ENCODE results near the gene PIGN. TPM values are rescaled to one million over a fixed set of nuclear protein-coding genes. Genes with fewer than 3 reads are reported as not detected.

PIGN gene
- total RNA-seq, 1 experiment from 2014 or later: 30.9 TPM

GRCh38 chr18:62119884-62120283, 67.0 kb downstream of the PIGN start:
- Histone ChIP-seq H3K18ac (ENCODE audit: insufficient read length, low read depth, low read length) (no peak overlapping the region), H3K14ac (ENCODE audit: insufficient read depth, low read length) (no peak overlapping the region), H3K9ac (ENCODE audit: extremely low read depth, insufficient read length, low read length) (no peak overlapping the region), H3K56ac (ENCODE audit: insufficient read length, low read depth, low read length) (no peak overlapping the region), H4K20me1 (ENCODE audit: control insufficient read depth, insufficient read depth, insufficient read length) (no peaks in the 10 kb centered on the region), H3K23ac (ENCODE audit: insufficient read length, low read depth, low read length) (no peak overlapping the region), H2BK5ac (ENCODE audit: insufficient read length, low read length) (no peak overlapping the region), H2BK12ac (ENCODE audit: insufficient read length, low read depth, low read length) (no peak overlapping the region), H3K27me3 (ENCODE audit: insufficient read depth, low read length) (no peaks in the 10 kb centered on the region), H2BK15ac (ENCODE audit: low read depth, low read length) (no peak overlapping the region), H2AFZ (ENCODE audit: low read length) (no peak overlapping the region), H3K9me3 (ENCODE audit: control insufficient read depth, low read depth, low read length) (no peaks in the 10 kb centered on the region), H2BK20ac (ENCODE audit: low read depth, low read length, poor library complexity, severe bottlenecking) (no peak overlapping the region), H3K23me2 (ENCODE audit: insufficient read length, low read depth, low read length, poor library complexity, severe bottlenecking) (no peaks in the 10 kb centered on the region), H2BK120ac (ENCODE audit: low read depth, low read length, poor library complexity, severe bottlenecking) (no peak overlapping the region), H4K91ac (ENCODE audit: insufficient read length, low read depth, low read length) (no peak overlapping the region), H3K79me2 (ENCODE audit: insufficient read depth, low read length) (no peaks in the 10 kb centered on the region), H3K4ac (ENCODE audit: low read depth, low read length) (no peak overlapping the region), H2AK5ac (ENCODE audit: insufficient read length, low read length) (no peak overlapping the region), H3K79me1 (ENCODE audit: insufficient read depth, low read depth, low read length, poor library complexity, severe bottlenecking) (no peaks in the 10 kb centered on the region), H3K4me1 (ENCODE audit: insufficient read depth, low read length) (no peaks in the 10 kb centered on the region), H4K8ac (replicated peaks; ENCODE audit: insufficient read length, low read depth, low read length) (no peak overlapping the region), H4K5ac (ENCODE audit: insufficient read length, low read depth, low read length) (no peak overlapping the region), H3K4me2 (ENCODE audit: insufficient read depth, insufficient read length, low read length) (no peak overlapping the region), H3K27ac (ENCODE audit: insufficient read length, low read depth, low read length) (no peak overlapping the region), H3T11ph (ENCODE audit: low read length) (no peak overlapping the region)
- H3K36me3 Mint-ChIP-seq (ENCODE audit: insufficient read depth in 1 of 3, low read depth in 3 of 3): no peaks in the 10 kb centered on the region; a peak in 2 of 7 replicates
- H3K4me3 Mint-ChIP-seq: no peak overlapping the region
- no peak for TF ChIP-seq CTCF (conservative IDR thresholded peaks at IDR 0.05)
- H3K4me1 Mint-ChIP-seq: no peaks in the 10 kb centered on the region
- H3K27ac Mint-ChIP-seq: no peak overlapping the region
- peaks cover 0 to 2% of the 10 kb centered on the region in 2 experiments; a peak in 2 of 5 replicates for H3K9me3 Mint-ChIP-seq
- no CpG with 5 or more reads among the region's 1 CpG for WGBS (ENCODE audit: extremely low coverage, insufficient read length, low lambda C conversion rate)
- H3K27me3 Mint-ChIP-seq (ENCODE audit: low read depth): no peaks in the 10 kb centered on the region
- no peak for DNase-seq

Measured in H9 (cell line).